HG03159 (cell line): ENCODE results near the gene ZNF526.

Experiments
- ATAC-seq: cut with Tn5 transposase; IDR thresholded peaks from one replicate; pipeline ENCODE4 v1.9.1; 2021; ENCODE audit warnings: mild to moderate bottlenecking, moderate library complexity; ENCODE audit not compliant: unreplicated experiment

ZNF526 gene, protein sequence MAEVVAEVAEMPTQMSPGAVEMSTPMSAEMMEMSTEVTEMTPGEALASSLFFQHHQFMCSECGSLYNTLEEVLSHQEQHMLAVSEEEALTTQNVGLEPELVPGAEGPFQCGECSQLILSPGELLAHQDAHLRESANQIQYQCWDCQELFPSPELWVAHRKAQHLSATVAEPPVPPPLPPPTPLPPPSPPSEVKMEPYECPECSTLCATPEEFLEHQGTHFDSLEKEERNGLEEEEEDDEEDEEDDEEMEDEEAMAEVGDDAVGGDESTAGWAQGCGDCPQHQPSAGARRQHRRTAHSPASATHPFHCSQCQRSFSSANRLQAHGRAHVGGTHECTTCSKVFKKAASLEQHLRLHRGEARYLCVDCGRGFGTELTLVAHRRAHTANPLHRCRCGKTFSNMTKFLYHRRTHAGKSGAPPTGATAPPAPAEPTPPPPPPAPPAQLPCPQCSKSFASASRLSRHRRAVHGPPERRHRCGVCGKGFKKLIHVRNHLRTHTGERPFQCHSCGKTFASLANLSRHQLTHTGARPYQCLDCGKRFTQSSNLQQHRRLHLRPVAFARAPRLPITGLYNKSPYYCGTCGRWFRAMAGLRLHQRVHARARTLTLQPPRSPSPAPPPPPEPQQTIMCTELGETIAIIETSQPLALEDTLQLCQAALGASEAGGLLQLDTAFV

DNA sequence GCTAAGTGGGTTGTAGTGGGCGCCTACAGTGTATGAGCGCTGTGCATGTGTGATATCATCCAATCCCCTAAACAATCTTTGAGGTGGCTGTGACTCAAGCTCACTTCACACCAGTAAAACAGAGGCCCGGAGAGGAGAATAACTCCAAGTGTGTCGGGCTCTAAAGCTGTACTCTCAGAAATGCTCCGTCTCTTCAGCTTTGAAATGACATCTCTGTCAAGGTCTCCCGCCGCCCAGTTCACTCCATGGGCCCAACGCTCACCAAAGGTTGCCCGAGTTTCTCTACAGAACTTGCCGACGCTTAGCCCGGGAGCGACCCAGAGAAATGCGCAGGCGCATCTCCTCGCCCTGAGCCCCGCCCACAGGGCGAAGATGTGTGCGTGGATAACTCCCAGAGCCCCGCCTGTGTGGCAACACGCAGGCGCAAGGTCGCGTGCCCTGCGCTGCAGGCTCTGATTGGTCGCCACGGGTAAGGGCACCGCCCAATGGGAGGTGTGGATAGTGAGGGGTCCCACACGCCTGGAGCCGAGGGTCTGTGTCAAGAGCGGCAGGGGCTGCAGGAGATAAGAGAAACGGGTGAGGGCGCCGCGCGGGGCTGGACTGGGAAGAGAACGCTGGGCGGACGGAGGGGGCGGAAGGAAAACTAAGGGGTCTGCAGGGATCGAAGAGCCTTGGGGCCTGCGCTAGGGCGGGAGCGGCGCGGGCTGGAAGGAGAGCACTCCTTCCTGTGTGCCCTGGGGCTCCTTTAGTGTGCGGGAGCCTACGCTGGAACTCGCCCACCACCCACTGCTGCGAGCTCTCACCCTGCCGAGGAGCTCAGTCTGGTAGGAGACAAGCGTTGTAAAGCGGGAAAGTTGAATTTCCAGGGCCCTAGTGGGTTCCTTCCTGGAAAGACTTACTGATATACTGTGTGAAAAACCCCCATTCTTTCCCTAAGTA is at the start of gene ZNF526:
ZNF526 (plus strand) TSS at position 501 of the 939 bp plus-strand sequence. CDS start 4,092 bp downstream, outside the sequence.
- peak; percentile 71 for ATAC-seq

DNA sequence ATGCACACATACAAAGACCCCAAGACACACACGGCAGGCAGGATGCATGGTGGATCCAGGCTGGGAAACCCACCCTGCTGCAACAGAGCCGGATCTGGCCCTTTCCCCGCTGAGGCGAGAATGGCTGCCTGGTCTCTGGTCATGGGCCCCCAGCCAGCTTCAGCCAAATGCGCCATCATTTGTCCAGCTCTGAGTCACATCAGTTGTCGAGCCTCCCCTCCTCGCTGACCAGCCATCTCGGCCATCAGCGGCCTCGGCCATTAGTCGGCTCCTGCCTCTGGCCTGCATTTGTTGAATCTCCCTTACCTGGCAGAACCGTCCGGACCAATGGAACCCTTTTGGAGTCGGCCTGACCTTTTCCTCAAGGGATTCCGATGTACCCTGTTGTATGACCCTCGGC is 49.4 kb upstream of the ZNF526 start:
- ATAC-seq, result no peak

DNA sequence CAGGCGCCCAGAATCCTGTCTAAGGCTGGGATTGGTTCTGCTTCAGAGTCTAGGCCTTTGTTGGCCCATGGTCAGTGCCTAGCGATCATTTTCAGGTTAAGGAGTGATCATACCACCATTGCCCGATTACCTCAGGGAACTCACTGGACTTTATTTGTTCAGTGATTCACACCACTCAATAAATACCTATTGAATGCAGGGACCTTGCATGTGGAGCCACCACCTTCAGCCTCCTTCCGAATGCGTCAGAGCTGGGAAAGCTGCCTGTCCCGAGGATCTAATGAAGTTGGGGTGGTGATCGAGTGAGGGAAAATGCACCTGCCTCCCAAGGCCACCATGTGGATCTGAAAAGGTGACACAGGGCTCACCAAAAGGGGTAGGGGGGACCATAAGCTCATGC is 47.9 kb upstream of the ZNF526 start:
- ATAC-seq, result no peak

DNA sequence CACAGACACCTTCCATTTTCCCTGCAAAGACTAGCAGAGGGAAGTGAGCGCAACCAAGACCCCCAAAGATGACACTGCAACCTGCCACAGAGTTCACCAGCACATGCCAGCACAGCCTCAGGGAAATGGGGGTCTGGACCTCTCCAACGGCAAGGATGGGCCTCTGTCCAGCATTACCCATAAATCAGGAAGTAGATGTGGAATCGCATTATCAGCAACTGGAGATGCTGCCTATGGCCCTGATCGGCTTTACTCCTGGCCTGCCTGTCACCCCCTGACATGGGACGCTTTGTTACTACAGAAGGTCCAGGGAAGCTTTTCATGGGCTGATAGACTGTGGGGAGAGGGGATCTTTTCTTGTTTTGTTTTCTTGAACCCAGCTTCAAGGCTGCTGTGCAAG is 46.4 kb upstream of the ZNF526 start:
- ATAC-seq, result no peak

DNA sequence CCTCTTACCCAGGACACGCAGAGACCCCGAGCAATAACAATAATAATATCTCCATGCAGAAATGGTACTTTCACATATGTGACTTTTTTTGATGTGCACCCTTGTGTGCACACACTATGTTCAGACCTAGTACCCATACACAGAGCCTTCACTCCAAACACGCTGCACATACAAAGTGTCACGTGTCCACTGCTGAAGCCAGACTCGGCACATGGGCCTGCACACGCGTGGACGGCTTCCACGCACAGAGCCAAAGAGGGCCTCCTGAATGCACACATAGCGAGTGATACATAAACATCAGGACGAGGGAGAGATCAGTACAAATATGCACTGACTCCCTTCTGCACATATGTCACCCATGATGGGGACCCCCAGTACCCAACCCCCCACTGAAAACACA is 45.9 kb upstream of the ZNF526 start:
- no peak for ATAC-seq

DNA sequence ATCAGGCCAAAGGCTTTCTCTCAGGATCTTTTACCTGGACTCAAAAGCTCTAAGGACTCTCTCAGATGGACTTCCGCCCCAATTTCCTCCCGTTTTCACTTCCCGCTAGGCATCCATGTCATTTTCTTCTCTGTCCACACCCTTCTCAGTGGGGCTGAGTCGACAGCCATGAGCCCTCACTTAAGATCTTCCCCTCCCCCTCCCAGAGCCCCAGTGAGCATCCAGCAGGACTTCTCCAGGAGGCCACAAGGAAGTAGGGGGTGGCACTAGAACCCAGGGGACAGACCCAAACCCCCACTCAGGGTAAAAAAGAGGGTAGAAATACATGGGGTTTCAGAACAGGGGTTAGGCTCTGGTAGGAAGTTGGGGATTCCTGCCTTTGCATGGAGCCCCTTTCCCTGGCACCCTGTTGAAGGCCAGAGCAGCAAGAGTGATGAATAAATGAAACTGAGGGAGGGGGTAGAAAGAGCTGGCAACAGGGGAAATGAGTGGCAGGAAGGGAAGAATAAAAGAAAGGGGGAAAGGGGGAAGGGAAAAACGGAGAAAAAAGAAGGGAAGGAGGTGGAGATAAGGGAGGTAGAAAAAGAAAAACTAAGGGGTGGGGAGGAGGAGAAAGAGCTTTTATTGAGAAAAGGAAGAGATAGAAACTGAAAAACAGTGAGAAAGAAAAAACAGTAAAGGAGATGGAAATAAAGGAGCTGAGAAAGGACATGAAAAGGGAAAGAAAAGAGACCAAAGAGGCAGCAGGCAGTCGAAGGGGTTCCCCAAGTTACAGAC is 45.0 kb upstream of the ZNF526 start:
- no peak for ATAC-seq

DNA sequence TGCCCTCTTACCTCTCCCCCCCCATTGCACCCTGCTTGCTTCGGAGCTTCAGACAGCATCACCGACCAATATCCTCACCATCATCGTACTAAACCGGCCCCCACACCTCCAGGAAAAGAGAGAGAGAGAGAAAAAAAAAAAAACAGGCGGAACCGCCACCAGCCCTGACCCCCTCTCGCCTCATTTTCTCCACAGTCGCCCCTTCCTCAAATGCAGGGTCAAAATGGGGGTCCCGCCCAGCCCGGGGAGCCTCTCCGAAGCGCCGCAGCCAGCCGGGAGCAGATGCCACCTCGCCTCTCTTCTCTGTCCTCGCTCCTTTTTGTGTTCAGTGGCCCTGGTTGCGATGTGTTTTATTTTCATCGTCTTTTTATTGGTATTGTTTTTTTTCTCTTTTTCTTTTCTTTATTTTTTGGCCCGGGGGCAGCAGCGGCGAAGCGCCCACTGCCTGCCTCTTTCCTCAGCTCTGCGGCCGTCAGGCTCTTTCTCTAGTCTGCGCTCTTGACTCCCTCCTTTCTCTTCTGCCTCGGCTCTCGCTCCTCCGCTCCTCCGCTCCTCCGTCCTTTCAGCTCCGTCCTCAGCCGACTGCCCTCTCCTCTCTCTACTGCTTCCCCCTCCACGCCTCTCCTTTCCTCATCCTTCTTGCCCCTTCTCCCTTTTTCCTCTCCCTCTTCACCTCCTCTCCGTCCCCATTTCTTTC is 44.0 kb upstream of the ZNF526 start:
- no peak for ATAC-seq

DNA sequence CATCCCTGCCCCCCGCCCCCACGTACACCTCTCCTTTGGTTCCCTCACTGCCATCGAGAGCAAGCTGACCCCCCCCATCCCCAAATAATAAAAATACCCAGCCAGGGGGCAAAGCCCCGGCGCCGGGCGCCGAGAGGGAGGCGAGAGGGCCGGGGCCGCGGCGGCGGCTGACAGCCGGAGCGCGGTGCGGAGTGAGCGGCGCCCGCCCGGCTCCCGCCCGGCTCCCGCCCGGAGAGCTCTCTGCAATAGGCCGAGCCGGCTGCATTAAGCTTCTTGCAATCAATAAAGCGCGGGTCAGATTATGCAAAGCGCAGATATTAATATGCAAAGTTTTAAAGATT is 43.5 kb upstream of the ZNF526 start:
- ATAC-seq, result no peak

DNA sequence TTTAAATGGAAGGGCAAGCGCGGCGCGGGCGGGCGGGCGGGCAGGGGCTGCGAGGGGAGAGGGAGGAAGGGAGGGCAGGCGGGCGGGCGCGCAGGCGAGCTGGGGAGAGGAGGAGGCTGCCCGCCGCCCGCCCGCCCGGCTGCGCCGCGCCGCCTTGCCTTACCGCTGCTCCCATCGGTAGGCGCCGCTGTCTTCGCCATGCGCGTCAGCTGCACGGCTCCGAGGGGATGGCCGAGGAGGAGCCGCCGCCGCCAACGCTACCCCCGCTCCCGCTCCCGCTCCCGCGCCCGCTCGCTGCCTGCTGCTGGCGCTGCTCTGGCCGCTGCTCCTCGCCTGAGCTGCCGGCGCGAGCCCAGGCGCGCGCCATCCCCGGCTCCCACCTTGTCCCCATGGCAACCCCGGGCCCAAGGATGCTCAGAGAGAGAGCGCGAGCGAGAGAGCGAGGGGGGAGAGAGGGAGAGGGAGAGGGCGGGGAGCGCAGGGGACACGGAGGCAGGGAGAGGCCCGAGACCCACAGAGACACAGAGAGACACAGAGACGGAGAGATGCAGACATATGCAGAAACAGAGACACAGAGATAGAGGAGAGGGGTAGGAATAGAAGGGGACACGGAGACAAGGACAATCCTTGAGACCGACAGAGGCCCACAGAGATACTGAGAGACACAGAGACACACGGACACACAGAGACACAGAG is 43.0 kb upstream of the ZNF526 start:
- ATAC-seq, result no peak

DNA sequence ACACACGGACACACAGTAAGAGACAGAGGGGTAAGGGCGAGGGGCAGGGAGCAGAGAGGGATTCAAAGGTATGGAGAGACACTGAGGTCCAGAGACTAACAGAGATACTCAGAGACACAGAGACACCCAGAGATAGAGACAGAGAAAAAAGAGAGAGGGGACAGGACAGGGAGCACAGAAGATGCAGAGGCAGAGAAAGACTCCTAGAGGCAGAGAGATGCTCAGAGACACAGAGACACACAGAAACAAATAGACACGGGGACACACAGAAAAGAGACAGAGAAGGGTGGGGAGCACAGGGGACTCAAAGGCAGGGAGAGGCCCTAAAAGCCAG is 42.5 kb upstream of the ZNF526 start:
- ATAC-seq, result no peak

DNA sequence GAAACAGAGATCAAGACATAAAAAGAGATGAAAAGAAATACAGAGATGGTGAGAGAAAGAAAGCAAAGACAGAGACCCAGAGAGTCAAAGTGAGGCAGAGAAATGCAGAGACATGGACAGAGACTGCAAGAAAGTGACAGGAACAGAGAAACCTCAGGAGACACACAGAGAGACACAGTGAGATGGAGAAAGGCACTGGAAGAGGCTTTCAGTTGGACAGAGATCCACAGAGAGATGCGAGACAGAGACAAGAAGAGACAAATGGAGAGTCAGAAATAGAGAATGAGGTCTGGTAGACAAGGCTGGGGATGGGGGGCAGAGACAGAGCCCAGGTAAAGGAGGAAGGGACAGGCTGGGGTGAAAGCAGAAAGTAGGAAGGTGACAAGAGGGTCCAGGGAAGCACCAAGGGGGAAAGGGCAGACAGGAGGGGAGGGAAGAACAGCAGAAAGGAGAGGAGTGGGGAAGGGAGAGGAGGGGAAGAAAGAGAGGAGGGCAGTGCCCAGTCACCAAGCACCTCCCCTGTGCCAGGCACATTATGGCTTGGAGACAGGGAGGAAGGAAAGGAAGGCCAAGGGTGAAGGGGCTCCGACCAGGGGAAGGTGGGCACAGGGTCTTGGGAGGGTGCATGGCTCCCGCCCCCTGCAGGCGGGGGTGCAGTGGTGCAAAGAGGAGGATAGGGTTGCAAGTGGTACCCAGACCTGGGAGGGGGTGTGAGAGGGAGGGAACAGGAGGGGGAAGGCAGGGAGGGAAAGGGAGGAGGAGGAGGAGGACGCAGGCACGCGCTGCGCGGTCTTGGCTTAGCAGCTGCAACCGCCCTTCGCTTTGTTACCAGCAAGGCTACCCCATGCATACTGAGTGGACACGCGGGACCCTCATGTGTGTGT is 41.1 kb upstream of the ZNF526 start:
- ATAC-seq, result no peak

DNA sequence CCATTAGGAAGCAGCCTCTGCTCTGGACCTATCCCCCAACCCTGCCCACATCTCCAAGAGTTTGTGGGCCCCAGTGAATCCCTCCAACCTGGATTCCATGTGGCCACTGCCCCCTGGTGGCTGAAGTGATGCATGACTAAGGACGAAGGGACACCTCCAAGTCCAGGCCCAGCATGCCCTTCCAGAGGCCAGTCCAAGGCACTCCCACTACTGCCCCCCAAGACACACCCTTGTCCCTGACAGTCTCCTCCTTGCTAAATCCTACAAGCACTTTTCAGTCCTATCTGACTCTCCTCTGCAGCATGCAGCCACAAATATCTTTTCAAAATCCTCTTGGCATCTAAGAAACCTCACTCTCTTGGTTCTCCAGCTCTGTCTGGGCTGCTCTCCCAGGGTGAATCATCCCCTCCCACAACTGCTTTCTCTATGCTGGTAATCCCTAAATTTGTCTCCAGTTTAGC is 35.7 kb upstream of the ZNF526 start:
- ATAC-seq, result no peak

DNA sequence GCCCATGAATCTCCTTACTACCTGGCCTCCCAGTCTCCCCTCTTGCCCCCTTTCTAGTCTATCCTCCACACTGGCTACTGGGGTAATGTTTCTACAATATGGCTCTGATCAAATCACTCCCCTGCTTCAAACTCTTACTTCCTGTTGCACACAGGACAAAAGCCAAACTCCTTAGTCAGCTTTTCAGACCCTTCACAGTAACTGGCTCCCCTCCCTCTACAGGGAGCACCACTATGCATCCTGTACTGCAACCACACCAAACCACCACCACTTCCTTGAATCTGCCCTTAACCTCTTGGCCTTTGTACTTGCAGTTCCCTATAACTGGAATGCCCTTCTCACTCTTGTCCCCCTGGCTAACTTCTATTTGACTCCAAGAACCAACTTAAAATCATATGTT is 34.8 kb upstream of the ZNF526 start:
- no peak for ATAC-seq

DNA sequence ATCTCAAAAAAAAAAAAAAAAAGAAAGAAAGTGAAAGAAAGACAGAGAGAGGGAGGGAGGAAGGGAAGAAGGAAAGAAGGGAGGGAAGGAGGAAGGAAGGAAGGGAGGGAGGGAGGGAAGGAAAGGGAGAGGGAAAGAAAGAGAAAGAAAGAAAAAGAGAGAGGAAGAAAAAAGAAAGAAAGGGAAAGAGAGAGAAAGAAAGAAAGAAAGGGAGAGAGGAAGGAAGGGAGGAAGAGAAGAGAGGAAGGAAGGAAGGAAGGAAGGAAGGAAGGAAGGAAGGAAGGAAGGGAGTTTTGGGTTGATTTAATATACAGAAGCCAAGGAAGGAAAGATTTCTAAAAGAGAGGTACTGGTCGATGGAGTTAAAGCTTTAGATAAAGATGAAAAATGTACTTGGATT is 31.4 kb upstream of the ZNF526 start:
- no peak for ATAC-seq

DNA sequence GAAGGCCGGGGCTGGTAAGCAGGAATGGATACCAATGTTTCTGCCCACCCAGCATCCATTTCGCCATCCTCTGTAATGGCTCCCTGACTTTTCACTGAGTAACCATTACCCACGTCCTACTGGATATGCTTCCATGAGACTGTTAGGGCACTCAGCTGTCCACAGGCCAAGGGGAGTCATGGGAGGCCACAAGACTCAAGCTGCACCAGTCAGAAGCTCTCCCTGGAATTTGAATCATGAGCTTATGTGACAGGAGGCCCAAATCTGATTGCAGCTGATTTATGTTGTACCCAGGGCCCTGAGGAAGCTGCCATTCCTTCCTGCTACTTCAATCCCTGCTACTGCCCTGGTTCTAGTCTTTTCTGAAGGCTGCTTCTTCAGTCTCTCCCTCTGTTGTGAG is 31.0 kb upstream of the ZNF526 start:
- no peak for ATAC-seq

DNA sequence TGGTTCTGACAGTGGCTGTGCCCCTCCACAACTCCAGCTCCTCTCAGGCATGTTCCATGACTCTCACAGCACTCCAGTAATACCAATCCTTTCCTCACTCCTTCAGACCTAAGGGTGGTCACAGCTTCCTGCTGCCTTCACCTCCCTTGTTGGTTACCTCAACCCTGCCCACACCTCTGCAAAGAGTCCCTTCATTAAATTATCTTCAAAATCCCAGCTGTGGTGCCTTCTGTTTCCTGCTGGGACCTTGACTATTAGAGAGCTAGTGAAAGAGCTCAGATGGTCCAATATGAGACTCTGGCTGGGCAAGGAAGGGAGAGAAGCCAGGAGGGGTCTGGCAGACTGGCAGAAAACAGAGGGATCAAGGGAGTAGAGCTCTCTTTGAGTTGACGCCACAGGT is 28.8 kb upstream of the ZNF526 start:
- ATAC-seq, result no peak

DNA sequence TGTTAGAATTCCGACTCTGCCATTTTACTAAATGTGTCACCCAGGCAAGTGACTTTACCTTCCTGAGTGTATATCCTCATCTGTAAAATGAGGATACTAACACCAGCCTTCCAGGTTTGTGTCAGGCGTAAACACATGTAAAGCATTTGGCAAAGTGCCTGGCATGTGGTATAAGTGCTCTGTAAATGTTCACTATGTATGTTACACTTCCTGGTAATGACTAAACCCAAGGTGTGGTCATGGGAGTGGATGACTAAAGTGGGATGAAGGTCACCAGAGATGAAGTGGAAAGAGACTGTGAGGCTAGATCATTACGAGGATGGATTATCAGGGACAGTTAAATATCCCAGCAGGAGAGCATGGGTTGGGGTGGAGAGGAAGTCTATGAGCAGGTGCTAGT is 28.3 kb upstream of the ZNF526 start:
- ATAC-seq, result no peak

DNA sequence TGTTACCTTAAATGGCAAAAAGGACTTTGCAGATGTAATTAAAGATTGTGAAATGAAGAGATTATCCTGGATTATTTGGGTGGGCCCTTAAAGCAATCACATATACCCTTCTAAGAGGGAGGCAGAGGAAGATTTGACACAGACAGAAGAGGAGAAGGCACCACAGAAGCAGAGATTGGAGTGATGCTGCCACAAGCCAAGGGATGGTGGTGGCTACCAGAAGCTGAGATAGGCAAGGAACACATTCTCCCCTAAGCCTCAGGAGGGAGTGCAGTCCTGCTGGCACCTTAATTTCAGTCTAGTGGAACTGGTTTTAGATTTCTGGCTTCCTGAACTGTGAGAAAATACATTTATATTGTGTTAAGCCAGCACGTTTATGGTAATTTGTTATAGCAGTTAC is 26.8 kb upstream of the ZNF526 start:
- no peak for ATAC-seq

DNA sequence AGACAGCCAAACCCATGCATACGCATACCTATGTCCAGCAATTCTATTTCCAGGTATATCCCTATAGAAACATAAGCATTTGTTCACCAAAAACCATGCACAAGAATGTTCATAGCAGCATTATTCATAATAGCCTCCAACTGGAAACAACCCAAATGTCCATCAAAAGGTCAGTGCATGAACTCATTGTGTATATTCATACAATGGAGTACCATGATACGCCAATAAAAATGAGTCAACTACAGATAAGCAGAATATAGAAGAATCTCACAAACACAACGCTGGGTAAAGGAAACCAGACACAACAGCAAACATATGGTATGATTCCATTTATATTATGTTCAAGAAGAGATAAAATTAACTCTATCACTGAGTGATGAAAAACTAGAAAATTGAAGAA is 26.4 kb upstream of the ZNF526 start:
- ATAC-seq, result no peak
